HG03457 (cell line): ENCODE results near the gene KLC1.

Experiments
- ATAC-seq: cut with Tn5 transposase; IDR thresholded peaks from one replicate; pipeline ENCODE4 v1.9.1; 2021; ENCODE audit warnings: moderate number of reproducible peaks; ENCODE audit not compliant: unreplicated experiment

KLC1 gene

DNA sequence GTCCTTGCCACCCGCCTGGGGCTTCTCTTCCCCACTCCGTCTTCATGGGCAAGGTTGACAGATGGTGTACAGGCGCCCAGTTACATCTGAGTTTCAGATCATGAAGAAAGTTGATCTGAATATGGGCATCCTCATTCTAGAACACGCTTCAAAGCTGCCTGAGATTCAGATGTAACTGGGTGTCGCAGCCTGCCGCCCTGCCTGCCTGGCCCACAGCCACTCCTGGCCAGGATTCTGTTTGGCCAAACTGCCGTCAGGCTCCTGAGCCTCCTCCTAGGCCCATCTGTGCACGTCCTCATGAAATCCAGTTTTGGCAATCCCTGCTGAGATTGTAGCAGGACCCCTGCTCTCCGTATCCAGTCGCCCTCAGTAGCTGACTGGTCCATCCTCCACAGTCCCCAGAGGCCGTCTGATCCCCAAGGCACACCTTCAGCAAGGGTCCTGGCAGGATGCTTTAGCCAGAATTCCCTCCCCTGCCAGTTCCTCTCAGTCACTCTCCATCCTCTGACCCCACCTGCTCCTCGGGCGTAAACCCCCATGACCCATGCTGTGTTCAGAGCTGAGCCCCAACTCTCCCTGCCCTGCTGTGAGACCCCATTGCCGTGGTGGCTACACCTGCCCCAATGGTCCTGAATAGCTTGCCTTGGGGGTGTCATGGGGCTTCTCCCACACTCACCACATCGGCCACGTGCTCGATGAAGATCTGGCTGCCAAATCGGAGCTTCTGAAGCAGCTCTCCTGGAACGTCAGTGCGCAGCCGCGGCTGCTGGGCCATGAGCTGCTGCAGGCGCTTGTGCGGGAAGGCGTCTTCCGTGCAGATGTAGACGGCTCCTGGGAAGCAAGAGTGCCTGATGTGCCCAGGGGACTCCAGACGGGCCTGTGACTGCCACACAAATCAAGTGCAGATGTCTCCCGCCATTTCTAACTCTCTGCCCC lies 73.8 kb downstream of the KLC1 start:
- ATAC-seq = no peak

DNA sequence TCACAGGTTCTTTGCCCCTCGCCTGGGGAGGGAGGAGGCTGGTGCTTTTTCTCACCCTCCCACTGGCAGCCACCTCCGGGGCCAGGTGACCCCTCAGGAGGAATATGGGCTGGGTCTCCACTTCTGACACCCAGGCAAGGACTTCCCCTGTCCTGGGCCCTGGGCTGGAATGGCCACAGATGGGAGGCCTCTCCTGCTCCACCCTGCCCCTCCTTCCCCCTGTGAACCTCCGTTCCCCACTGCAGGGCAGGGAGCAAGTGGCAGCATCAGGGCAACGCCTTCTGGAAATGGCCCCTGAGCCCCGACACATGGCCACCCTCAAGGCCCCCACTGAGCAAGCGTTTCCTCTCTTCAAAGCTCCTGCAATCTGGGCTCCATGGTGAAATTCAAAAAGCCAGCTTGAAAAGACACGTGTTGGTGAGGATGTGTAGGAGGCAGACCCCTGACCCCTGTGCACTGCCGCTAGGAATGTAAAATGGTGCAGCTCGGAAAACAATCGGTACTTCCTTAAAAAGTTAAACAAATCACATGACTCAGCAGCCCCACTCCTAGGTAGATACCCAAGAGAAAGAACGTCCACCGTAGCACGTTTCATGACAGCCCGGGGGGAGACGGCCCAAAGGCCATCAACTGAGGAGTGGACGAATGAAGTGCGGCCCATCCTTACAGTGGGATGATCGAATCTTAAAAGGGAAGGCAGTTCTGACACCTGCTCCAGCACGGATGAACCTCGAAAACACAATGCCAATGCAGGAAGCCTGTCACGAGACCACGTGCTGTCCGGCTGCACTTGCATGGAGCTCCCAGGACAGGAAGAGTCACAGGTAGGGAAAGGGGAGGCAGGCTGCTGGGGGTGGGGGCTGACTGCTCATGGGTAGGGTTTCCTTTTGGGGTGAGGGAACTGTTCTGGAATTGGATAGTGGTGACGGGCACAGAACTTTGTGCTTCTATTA lies 74.7 kb downstream of the KLC1 start:
- no peak for ATAC-seq

DNA sequence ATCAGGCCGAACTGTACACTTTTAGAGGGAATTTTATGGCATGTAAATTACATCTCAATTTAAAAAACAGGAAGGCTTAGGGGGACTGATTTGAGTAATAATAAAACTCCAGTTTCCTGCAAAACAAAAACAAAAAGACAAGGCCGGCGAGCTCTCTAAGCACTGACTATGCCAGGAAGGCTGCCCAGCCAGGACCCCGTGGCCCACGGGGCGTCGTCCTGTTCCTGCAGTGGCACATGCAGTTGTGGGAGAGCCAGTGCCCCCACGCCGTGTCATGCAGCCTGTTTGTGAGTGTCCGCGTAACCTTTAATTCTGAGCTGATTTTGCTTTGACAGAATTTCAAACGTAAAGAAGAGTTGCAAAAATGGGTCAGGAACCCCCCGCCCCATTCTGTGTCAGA lies 75.7 kb downstream of the KLC1 start:
- no peak for ATAC-seq

DNA sequence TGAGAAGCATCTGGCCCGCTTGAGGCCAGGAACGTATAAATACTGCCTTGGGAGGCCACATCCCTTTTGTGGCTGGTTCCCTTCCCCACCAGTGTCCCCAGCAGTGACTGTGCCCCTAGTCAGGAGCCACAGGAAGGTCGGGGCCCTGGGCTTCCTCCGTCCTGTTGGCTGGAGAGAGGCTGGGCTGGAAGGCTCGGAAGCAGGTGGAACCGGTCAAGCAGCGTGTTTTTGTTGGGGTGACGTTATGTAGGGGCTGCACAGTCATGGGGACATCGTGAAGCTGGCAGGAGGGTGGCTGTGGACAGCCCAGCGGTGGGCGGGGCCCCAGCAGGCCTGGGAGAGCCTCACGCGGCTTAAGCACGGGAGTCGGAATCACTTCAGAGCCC lies 76.1 kb downstream of the KLC1 start:
- no peak for ATAC-seq

DNA sequence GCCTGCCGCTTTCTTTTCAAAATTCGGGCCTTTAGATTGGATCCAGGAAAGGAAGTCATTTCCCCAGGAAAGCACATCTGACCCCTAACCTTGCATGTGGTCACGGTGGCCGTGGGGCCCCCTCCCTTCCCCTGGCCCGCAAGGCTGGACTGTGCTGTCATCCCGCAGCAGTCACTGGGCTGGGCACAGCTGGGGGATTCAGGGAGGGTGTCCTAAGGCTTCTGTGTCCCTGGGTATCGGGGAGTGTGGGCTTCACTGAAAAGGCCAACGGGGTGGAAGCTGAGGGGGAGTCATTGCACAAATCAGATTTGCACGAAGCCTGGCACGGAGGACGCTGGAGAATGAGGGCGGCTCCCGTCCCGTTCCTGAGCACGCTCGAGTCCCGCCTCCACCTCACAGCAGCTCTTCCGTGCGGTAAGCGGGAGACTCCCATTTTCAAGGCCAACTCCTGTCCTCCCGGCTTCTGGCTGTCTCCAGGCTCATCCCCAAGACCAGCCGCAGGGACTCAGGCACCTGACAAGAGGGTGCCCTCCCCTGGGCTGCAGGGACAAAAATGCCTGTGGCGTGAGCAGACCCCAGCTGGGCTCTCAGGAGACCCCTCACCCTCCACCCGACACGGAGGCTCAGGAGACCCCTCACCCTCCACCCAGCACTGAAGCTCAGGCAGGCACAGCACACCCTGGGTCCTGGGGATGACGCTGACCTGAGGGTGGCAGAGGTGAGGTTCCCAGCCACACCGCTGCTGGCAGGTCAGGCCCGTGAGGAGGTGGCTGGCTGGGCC lies 76.7 kb downstream of the KLC1 start:
- ATAC-seq = no peak

DNA sequence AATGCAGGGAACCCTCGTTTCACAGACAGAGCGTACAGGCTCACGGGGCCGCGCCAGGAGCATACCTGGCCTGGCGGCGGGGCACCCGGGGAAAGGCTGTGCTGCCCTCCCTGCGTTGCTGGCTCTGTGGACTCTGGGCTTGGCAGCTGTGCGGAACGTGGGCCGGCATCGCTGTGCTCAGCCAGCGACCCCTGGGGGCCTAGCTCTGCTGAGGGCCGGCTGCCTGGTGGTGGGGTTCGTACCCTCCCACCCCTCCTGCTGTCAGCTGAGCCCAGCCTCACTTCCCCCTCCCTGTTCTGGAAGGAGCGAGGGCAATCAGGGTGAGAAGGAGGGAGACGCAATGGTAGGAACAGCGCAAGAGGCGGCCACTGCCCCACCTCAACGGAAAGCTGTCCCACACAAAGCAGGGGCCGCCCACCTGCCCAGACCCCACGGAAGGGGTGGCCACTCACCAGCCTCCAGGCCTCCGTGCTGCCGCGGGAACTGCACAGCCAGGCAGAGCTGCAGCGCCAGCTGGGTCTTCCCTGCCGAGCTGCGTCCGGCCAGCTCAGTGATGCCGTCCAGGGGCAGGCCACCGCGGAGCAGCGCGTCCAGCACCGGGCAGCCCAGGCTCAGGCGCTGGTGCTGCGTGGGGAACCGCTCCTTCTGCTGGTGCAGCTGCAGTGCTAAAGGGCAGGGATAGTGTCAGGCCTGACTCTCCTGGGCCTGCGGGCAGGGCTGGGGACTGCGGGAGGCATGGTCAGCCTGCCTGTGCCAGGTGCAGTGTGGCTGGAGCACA lies 77.7 kb downstream of the KLC1 start:
- ATAC-seq = no peak

DNA sequence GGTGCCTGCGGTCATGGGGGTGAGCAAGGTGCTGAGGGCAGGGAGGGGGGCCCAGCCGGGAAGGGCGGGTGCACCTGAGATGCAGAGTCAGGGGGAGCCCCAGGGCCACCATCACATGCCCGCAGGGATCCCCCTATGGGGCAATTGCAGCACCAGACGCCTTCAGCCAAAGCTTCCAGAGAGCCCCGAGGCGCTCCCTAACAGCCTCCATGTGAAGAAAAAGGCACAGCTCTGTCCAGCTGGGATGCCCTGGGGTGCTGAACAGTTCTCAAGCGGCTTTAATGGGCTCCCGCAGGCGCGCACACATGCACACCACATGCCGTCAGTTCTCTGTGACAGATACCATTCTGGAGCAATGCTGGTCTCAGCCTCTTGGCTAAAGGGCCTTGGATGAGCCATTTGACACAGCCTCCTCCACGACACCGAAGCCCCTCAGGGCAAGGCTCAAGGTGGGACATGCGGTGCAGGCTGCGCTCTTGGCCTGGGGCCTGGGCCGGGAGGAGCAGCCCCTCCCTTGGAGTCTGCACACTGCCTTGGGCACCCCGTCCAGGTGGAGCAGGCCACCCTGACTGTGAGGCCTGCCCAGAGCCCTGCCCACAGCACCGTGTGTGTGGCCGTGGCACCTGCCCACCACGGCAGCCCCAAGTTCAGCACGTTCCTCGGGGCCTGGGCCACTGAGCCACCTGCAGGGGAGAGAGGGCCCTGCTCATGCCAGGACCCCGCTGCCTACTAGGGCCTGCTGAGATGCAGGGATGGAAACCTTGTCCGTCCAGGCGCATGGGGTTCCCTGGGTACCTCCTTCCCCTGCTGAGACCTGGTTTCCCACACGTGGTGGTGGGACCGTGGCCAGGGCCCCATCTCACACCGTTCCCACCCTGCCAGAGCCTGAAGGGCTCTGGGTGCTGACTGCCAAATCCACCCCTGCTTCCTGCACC lies 78.6 kb downstream of the KLC1 start:
- no peak for ATAC-seq

DNA sequence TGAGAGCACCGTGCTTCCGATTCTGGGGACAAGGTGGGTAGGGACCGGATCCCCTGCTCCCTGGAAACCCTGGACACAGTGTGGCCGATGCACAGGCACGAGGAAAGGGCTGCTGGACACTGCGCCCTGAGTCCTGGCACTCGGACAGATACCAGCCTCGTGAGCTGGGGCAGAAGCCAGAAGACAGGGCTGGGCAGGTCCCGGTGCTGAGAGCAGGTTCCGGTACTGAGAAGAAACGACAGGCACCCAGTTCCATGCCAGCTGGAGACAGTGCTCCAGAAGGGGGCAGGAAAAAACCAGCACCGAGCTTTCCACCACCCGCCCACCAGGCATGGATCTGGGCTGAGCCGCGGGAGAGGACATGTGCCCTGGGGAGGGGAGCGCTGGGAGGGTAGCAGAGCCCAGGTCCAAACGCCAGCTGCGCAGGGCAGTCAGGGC lies 79.8 kb downstream of the KLC1 start:
- ATAC-seq = no peak

DNA sequence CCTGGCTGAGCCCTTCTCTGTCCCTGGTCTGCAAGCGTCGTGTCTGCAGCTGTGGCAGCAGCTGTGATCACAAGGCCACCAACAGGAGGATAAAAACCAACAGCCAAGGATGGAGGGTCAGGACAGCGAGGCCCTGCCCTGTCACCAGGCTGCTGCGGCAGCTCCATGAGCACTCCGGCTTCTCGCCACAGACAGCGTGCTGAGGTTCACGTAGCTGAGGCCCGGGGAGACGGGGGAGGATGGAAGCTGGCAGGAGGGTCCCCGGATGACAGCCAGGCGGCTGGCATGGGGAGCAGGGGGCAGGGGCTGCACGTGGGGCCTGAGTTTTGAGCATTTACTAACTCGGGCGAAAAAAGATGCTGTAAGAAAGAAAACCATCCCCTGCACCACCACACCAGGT lies 80.8 kb downstream of the KLC1 start:
- ATAC-seq = no peak

DNA sequence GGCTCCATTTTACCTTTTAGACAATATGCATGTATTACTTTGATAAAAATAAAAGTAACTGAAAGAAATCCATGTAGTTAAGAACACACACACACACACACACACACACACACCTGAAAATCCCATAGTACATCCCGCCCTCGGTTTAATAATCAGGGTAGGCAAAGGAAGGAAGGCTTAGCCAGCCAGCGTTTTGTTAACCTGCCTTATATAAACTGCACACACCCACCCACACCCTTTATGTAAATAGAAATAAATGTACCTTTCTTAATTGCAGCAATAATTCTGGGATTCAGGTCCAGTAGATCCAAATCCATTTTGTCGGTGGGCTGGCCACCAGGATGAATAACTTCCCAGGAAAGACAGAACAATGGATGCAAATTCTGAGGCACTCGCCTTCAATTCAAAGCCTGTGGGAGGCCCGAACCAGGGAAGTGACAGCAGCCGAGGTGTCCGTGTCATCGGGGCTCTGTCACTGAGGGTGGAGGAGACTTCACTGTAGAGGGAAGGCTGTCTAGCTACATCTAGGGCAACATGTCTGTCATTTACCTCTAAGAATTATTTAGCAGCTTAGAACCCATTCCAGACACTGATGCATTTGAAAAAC lies 81.9 kb downstream of the KLC1 start:
- ATAC-seq = no peak

DNA sequence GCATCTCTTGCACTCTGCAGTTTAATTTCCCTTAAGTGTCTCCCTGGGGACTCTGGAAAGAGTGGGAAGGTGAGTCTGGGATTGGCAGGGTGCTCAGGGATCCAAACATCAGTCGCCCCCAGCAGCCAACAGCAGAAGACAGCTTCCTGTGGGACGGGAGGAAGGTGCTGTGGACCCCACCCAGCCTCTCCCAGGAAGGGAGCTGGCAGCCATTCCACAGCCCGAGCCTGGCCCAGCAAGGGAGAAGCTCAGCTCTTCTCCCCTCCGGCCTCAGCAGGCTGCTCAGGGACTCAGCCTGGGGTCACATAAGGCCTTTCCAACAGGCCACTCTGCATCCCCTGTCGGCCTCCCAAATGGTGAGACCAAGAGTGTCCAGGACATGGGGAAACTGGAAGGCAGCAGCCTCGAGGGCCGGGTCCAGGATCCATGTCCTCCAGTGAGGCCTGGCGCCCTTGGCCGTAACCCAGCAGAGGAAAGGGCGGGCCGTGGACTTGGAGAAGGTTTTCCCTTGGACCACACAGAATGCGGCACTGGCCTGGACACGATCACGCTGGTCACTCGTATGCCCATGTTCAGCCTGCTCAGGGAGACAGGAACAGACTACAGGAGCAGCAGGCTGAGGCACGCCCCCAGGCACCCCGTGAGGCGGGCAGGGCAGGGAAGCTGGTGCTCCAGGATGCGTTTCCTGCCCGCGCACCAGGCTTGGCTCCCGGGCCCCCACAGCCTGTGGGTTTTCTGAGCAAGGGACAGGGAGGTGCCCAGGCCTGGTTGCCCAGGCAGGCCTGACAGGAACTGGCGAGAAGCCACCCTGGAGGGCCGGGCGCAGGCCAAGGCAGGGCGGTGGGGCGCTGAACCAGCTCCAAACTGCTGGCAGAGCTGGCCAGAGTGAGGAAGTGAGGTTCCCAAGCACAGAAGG lies 82.8 kb downstream of the KLC1 start:
- ATAC-seq = no peak

DNA sequence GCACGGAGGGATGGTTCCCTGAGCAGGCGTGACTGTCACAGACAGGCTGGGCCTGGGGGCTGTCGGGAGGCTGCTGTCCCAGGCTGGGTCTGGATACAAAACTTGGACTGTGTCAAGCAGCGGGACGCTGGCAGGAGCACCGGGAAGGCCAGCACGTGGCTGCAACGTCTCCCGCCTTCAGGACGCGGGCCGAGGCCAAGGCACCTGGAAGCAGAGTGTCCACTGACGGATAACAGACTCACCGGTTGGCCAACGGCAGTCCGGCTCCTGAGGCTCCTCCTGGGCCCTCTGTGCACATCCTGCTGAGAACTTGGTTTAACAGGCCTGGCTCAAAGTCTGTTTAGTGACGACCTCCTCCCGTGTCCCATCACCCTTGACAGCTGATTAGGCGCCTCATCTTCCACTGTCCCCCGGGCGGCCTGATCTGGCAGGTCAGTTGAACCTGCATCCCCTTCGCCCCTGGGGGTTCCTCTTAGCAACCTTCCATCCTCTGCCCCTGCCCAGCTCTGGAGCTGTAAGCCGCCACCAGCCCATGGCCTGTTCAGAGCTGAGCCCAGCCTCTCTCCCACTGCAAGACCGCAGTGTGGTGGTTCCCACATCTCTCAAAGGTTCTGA lies 83.7 kb downstream of the KLC1 start:
- no peak for ATAC-seq

DNA sequence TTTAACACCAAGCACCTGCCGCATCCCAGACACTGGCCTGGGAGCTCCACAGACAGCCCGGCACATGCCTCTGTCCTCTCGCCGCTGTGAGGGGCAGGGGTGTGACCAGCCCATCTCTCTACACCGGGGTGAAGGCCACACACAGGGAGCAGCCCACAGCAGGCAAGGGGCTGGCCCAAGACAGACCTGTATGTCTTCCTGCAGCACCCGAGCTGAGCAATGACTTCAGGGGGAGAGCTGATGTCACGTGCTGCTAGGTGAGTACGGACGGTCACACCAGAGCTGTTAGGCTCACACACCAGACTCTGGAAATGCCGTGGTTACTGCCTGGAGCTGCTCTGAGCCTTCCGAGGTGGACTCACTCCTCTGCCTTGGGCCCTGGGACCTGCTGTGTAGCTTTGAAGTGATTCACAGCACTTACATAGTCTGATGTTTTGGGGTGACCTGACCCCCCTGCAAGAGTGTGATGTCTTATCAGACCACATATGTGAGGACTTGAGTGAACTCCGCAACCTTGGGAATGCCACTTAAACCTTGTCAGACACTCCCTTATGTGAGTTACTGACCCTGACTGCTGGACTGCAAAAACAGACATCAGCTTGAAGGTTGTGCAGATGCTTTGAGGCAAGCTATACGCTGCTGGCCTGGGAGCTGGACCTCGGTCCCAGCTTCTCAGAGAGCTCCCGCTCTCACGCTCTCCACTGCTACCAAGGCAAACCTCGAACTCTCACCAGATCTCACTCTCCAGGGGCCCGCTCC lies 84.5 kb downstream of the KLC1 start:
- no peak for ATAC-seq

DNA sequence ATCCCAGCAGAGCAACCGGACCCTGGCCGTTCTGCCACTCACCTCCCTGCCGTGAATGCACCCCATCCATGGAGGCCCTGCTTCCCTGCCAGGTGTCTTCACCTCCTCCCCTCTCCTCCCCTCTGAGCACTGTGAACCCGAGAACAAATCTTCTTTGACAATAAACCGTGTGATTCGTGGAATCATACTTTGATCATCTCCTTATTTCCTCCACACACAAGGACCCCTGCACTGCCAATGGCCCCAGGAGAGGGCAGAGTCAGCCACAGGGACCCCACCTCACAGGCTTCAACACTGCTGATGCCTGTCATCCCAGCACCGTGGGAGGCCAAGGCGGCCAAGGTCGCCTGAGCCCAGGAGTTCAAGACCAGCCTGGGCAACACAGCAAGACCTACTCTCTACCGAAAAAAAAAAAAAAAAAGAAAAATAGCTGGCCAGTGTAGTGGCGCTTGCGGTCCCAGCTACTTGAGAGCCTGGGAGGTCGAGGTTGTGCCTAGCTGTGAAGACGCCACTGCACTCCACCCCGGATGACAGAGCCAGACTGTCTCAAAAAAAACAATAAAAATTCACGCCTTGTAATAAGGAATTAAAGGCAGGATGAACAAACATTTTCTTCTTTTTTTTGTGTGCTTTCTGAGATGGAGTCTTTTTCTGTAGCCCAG lies 85.2 kb downstream of the KLC1 start:
- ATAC-seq = no peak

DNA sequence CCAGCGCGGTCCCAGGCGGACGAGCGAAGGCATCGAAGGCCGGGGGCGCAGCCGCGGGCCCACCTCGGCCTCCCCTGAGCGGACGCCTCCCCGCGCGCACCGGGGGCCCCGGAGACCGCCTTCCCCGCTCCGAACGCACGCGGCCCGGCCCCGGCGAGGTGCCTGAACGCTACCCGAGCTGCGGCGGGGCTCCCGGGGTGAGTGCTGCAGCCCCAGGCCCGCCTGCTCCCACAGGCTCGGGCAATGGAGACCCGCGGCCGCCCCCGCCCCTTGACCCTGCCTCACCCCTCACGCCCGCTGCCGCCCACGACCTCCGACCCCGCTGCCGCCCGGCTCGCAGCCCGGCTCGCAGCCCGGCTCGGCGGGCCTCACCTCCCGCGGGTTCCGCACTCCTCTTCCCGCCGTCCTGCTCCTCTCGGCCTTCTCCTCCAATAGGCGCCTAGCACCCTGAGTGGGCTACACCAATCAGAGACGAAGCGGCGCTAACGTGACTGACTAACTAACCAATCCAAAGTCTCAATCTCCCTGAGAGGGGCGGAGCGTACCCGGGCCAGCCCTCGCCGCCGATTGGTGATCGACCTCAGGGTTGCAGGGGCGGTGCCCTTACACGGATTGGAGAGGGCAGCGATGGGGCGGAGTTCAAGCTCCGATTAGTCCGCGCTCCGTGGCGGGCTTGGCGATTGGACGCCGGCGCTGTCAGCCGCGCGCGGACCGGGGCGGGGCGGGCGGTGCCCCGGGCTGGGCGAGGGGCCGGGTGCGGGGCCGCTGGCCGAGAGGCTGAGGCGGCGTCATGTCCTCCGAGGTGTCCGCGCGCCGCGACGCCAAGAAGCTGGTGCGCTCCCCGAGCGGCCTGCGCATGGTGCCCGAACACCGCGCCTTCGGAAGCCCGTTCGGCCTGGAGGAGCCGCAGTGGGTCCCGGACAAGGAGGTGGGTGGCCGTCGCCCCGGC lies 86.3 kb downstream of the KLC1 start, which contains the start of the genes XRCC3 and ZFYVE21:
Gene XRCC3, minus strand, starts transcription at position 400 of the 949 bp plus-strand sequence. CDS start 4,364 bp downstream, outside the sequence.
Gene ZFYVE21, plus strand, starts transcription at position 759 of the 949 bp plus-strand sequence. Its CDS starts 32 bp downstream, at position 791.
- ATAC-seq = peak; percentile 89
